SJCRH30 (cell line): ENCODE data around the gene ABCB6. TPM values are rescaled to one million over a fixed set of nuclear protein-coding genes. Genes with fewer than 3 reads are reported as not detected.

Experiments
- DNase-seq, 2 experiments: peaks; one replicate each; pipeline ENCODE4 v3.0.0-alpha.2; 2015 to 2020
- H3K27ac ChIP-seq: fragments of 250-450 bp; sonication (Bioruptor Pico); 2 replicates; pipeline ENCODE4 v1.5.1; 2020; ENCODE audit warnings: mild to moderate bottlenecking, moderate library complexity
- H3K27me3 ChIP-seq: fragments of 250-450 bp; sonication (Bioruptor Pico); 2 replicates; pipeline ENCODE4 v1.5.1; 2020; ENCODE audit warnings: mild to moderate bottlenecking, moderate library complexity
- H3K36me3 ChIP-seq: fragments of 250-450 bp; sonication (Bioruptor Pico); 2 replicates; pipeline ENCODE4 v1.5.1; 2020; ENCODE audit warnings: mild to moderate bottlenecking, moderate library complexity
- H3K4me1 ChIP-seq: fragments of 250-450 bp; sonication (Bioruptor Pico); 2 replicates; pipeline ENCODE4 v1.5.1; 2020; ENCODE audit warnings: mild to moderate bottlenecking, moderate library complexity
- H3K4me3 ChIP-seq: fragments of 250-450 bp; sonication (Bioruptor Pico); 2 replicates; pipeline ENCODE4 v1.5.1; 2020; ENCODE audit warnings: mild to moderate bottlenecking, moderate library complexity
- H3K9me3 ChIP-seq: fragments of 250-450 bp; sonication (Bioruptor Pico); replicated peaks from 2 replicates; pipeline ENCODE4 v1.5.1; 2020; ENCODE audit warnings: mild to moderate bottlenecking, moderate library complexity
- total RNA-seq: library from RNA; depleted of rRNA; stranded (reverse); fragments of >200 nt; shearing (Covaris generic); gene quantifications from 2 replicates; pipeline ENCODE4 v1.2.3, GENCODE V29; 2014

The ABCB6 gene
- total RNA-seq, 1 experiment from 2014 or later: 26.5 TPM

- peaks cover 4% of the 10 kb centered on the region; the same call in 1 of the 2 replicates for H3K4me1 ChIP-seq
- no peaks in the 10 kb centered on the region for H3K9me3 ChIP-seq
- H3K4me3 ChIP-seq: peak overlapping the region; percentile 76
- H3K27me3 ChIP-seq: no peaks in the 10 kb centered on the region
- peaks cover 2% of the 10 kb centered on the region for H3K36me3 ChIP-seq
- DNase-seq: no peak
- peak overlapping the region; percentile 40; the same call in 1 of the 2 replicates for H3K27ac ChIP-seq
These were observed 10.2 kb upstream of the ABCB6 start for GRCh38 chr2:219228911-219229304.

- H3K4me1 ChIP-seq: peaks cover 4% of the 10 kb centered on the region; the same call in 1 of the 2 replicates
- H3K36me3 ChIP-seq: peaks cover 2% of the 10 kb centered on the region
- DNase-seq: peak in 1 of 2 experiments; percentile 15
- peak overlapping the region; percentile 76 for H3K4me3 ChIP-seq
- H3K27ac ChIP-seq: peak overlapping the region; percentile 40; the same call in 1 of the 2 replicates
- H3K27me3 ChIP-seq: no peaks in the 10 kb centered on the region
- H3K9me3 ChIP-seq: no peaks in the 10 kb centered on the region
These were observed 9.5 kb upstream of the ABCB6 start for GRCh38 chr2:219228041-219228910.

GRCh38 chr2:219225350-219225749, 6.6 kb upstream of the ABCB6 start:
- DNase-seq: no peak
- Histone ChIP-seq H3K9me3 (no peaks in the 10 kb centered on the region), H3K27ac (no peak overlapping the region), H3K36me3 (peaks cover 3% of the 10 kb centered on the region), H3K4me3 (no peak overlapping the region), H3K27me3 (no peaks in the 10 kb centered on the region), H3K4me1 (peaks cover 4% of the 10 kb centered on the region; the same call in 1 of the 2 replicates)

- peaks cover 4% of the 10 kb centered on the region for H3K36me3 ChIP-seq
- peaks cover 10% of the 10 kb centered on the region for H3K4me1 ChIP-seq
- no peaks in the 10 kb centered on the region for H3K27me3 ChIP-seq
- no peak overlapping the region for H3K4me3 ChIP-seq
- H3K9me3 ChIP-seq: no peaks in the 10 kb centered on the region
- DNase-seq: no peak
- H3K27ac ChIP-seq: no peak overlapping the region
These were observed 5.3 kb upstream of the ABCB6 start for GRCh38 chr2:219223831-219224610.

- Histone ChIP-seq H3K27ac (no peak overlapping the region), H3K36me3 (peaks cover 4% of the 10 kb centered on the region; the same call in 1 of the 2 replicates)
- no peak for DNase-seq
These were observed 3.3 kb upstream of the ABCB6 start for GRCh38 chr2:219221957-219222518.

GRCh38 chr2:219220652-219221402, 2.1 kb upstream of the ABCB6 start:
- Histone ChIP-seq H3K36me3 (peaks cover 4% of the 10 kb centered on the region; the same call in 1 of the 2 replicates), H3K4me1 (peaks cover 6% of the 10 kb centered on the region), H3K27me3 (no peaks in the 10 kb centered on the region), H3K27ac (no peak overlapping the region), H3K4me3 (no peak overlapping the region), H3K9me3 (no peaks in the 10 kb centered on the region)
- no peak for DNase-seq

More at GRCh38 chr2:219221957-219222518, 3.3 kb upstream of the ABCB6 start:
- H3K4me3 ChIP-seq: no peak overlapping the region
- peaks cover 6% of the 10 kb centered on the region for H3K4me1 ChIP-seq
- no peaks in the 10 kb centered on the region for H3K27me3 ChIP-seq
- no peaks in the 10 kb centered on the region for H3K9me3 ChIP-seq

GRCh38 chr2:219219784-219220532, 1.2 kb upstream of the ABCB6 start:
- Histone ChIP-seq H3K36me3 (peaks cover 7% of the 10 kb centered on the region), H3K9me3 (no peaks in the 10 kb centered on the region), H3K27ac (no peak overlapping the region), H3K4me3 (no peak overlapping the region), H3K4me1 (peaks cover 6% of the 10 kb centered on the region), H3K27me3 (no peaks in the 10 kb centered on the region)
- DNase-seq: no peak

GRCh38 chr2:219218217-219218731, 484 bp downstream of the ABCB6 start:
- Histone ChIP-seq H3K27ac (peak overlapping the region; percentile 80), H3K4me3 (peak overlapping the region; percentile 61), H3K27me3 (no peaks in the 10 kb centered on the region), H3K36me3 (peaks cover 22% of the 10 kb centered on the region), H3K4me1 (peaks cover 6% of the 10 kb centered on the region), H3K9me3 (no peaks in the 10 kb centered on the region)
- DNase-seq: peak; percentile 76 to 79

GRCh38 chr2:219216535-219216915, 2.2 kb downstream of the ABCB6 start:
- H3K27ac ChIP-seq: no peak overlapping the region
- no peak for DNase-seq
- no peaks in the 10 kb centered on the region for H3K27me3 ChIP-seq
- peaks cover 30% of the 10 kb centered on the region for H3K36me3 ChIP-seq
- no peaks in the 10 kb centered on the region for H3K9me3 ChIP-seq
- no peak overlapping the region for H3K4me3 ChIP-seq
- H3K4me1 ChIP-seq: peaks cover 6% of the 10 kb centered on the region

GRCh38 chr2:219215871-219216534, 2.8 kb downstream of the ABCB6 start:
- no peaks in the 10 kb centered on the region for H3K9me3 ChIP-seq
- H3K36me3 ChIP-seq: peaks cover 30% of the 10 kb centered on the region
- peaks cover 6% of the 10 kb centered on the region for H3K4me1 ChIP-seq
- H3K27ac ChIP-seq: no peak overlapping the region
- DNase-seq: no peak
- no peaks in the 10 kb centered on the region for H3K27me3 ChIP-seq
- H3K4me3 ChIP-seq: no peak overlapping the region

- DNase-seq: no peak
- Histone ChIP-seq H3K9me3 (no peaks in the 10 kb centered on the region), H3K4me3 (no peak overlapping the region), H3K4me1 (peaks cover 6% of the 10 kb centered on the region), H3K27me3 (no peaks in the 10 kb centered on the region), H3K36me3 (peaks cover 28% of the 10 kb centered on the region), H3K27ac (no peak overlapping the region)
These were observed 4.0 kb downstream of the ABCB6 start for GRCh38 chr2:219214786-219215185.

GRCh38 chr2:219214141-219214540, 4.6 kb downstream of the ABCB6 start:
- H3K27me3 ChIP-seq: no peaks in the 10 kb centered on the region
- peaks cover 28% of the 10 kb centered on the region for H3K36me3 ChIP-seq
- DNase-seq: no peak
- H3K4me1 ChIP-seq: no peaks in the 10 kb centered on the region; the same call in 1 of the 2 replicates
- H3K27ac ChIP-seq: no peak overlapping the region
- no peak overlapping the region for H3K4me3 ChIP-seq
- no peaks in the 10 kb centered on the region for H3K9me3 ChIP-seq

GRCh38 chr2:219213486-219214071, 5.2 kb downstream of the ABCB6 start:
- Histone ChIP-seq H3K36me3 (peaks cover 30% of the 10 kb centered on the region), H3K4me1 (no peaks in the 10 kb centered on the region; the same call in 1 of the 2 replicates), H3K4me3 (no peak overlapping the region), H3K9me3 (no peaks in the 10 kb centered on the region), H3K27ac (no peak overlapping the region), H3K27me3 (no peaks in the 10 kb centered on the region)
- no peak for DNase-seq
